Dedifferentiated amniotic fluid mesenchymal stem cell (primary cell): ENCODE measurements around the gene MIPEP.

ENCODE experiments used
- DNase-seq: peaks from one replicate; pipeline ENCODE4 v3.0.0-alpha.2; 2016; ENCODE audit errors: extremely low spot score

Gene MIPEP

GRCh38 chr13:23852351-23852750 is 36.8 kb downstream of the MIPEP start:
- DNase-seq, result no peak

- DNase-seq, result no peak
Measured at GRCh38 chr13:23851106-23851505, 38.1 kb downstream of the MIPEP start.

GRCh38 chr13:23850134-23850533 is 39.1 kb downstream of the MIPEP start:
- no peak for DNase-seq

- DNase-seq, result no peak
Measured at GRCh38 chr13:23849670-23850069, 39.5 kb downstream of the MIPEP start.

GRCh38 chr13:23848646-23849141 is 40.5 kb downstream of the MIPEP start:
- no peak for DNase-seq

GRCh38 chr13:23848019-23848418 is 41.2 kb downstream of the MIPEP start:
- no peak for DNase-seq

GRCh38 chr13:23847497-23847896 is 41.7 kb downstream of the MIPEP start:
- no peak for DNase-seq

GRCh38 chr13:23845105-23845725 is 44.0 kb downstream of the MIPEP start:
- no peak for DNase-seq

GRCh38 chr13:23844132-23844531 is 45.1 kb downstream of the MIPEP start:
- no peak for DNase-seq

- DNase-seq, result no peak
Measured at GRCh38 chr13:23843436-23843835, 45.8 kb downstream of the MIPEP start.

- DNase-seq, result no peak
Measured at GRCh38 chr13:23842406-23842805, 46.8 kb downstream of the MIPEP start.

- no peak for DNase-seq
Measured at GRCh38 chr13:23833733-23834611, 55.2 kb downstream of the MIPEP start.

GRCh38 chr13:23828866-23829265 is 60.3 kb downstream of the MIPEP start:
- no peak for DNase-seq

- no peak for DNase-seq
Measured at GRCh38 chr13:23828086-23828485, 61.1 kb downstream of the MIPEP start.

- no peak for DNase-seq
Measured at GRCh38 chr13:23825179-23825578, 64.0 kb downstream of the MIPEP start.

- DNase-seq, result no peak
Measured at GRCh38 chr13:23824371-23824770, 64.8 kb downstream of the MIPEP start.

GRCh38 chr13:23822252-23822824 is 66.9 kb downstream of the MIPEP start:
- no peak for DNase-seq

- no peak for DNase-seq
Measured at GRCh38 chr13:23820530-23820929, 68.7 kb downstream of the MIPEP start.

GRCh38 chr13:23817830-23818229 is 71.4 kb downstream of the MIPEP start:
- no peak for DNase-seq

- no peak for DNase-seq
Measured at GRCh38 chr13:23817136-23817535, 72.1 kb downstream of the MIPEP start.

- no peak for DNase-seq
Measured at GRCh38 chr13:23813635-23814034, 75.6 kb downstream of the MIPEP start.

- no peak for DNase-seq
Measured at GRCh38 chr13:23811366-23812062, 77.7 kb downstream of the MIPEP start.
